ENCODE results near the gene TMEM175.
A peak's percentile ranks its signal among the peaks of the same experiment; 100 is the strongest.

The TMEM175 gene, protein sequence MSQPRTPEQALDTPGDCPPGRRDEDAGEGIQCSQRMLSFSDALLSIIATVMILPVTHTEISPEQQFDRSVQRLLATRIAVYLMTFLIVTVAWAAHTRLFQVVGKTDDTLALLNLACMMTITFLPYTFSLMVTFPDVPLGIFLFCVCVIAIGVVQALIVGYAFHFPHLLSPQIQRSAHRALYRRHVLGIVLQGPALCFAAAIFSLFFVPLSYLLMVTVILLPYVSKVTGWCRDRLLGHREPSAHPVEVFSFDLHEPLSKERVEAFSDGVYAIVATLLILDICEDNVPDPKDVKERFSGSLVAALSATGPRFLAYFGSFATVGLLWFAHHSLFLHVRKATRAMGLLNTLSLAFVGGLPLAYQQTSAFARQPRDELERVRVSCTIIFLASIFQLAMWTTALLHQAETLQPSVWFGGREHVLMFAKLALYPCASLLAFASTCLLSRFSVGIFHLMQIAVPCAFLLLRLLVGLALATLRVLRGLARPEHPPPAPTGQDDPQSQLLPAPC

DNA sequence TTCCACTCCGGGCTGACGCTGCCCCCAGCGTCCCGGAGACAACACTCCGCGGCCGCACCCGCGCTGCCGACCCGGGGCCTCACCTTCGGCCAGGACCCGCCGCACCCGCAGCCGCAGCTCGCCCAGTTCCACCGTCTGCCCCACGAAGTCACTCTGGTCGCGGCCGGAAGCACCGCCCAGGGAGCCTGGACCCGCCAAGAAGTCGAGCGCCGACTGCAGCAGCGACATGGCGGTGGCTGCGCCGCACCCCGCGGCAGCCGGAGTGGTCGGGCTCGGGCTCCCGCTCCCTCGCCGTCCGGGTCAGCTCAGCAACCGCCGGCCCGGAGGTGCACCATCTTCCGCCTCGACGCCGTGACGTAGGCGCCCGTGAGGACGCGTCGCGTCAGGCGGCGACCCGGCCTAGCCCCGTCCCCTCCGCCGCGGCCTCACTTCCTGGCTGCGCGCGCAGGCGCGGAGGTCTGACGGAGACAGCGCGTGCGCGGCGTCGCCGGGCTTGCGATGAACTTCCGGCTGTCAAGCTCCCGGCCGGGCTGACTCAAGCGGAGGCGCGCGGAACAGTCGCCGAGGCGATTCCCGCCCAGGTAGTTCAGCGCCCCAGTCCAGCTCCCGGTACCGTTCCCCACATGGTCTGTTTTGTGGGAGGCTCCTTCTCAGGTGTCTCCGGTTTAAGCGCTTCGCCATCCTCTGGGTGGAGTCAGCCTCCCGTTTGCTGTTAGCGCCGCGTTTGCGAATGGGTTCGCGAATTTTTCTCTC lies at the start of gene TMEM175, which contains the start of gene GAK:
Gene TMEM175, plus strand, starts transcription at position 501 of the 753 bp plus-strand sequence. CDS start 15,280 bp downstream, outside the sequence.
Gene GAK, minus strand, starts transcription at position 357 of the 753 bp plus-strand sequence. Its CDS starts 129 bp downstream, at position 228.
- peak; percentile 89 to 92 for DNase-seq (ENCODE audit: low read depth in 2 of 2)

GRCh38 chr4:882646-883045 lies 49.6 kb upstream of the TMEM175 start:
- no peak for DNase-seq (ENCODE audit: low read depth in 2 of 2)

DNA sequence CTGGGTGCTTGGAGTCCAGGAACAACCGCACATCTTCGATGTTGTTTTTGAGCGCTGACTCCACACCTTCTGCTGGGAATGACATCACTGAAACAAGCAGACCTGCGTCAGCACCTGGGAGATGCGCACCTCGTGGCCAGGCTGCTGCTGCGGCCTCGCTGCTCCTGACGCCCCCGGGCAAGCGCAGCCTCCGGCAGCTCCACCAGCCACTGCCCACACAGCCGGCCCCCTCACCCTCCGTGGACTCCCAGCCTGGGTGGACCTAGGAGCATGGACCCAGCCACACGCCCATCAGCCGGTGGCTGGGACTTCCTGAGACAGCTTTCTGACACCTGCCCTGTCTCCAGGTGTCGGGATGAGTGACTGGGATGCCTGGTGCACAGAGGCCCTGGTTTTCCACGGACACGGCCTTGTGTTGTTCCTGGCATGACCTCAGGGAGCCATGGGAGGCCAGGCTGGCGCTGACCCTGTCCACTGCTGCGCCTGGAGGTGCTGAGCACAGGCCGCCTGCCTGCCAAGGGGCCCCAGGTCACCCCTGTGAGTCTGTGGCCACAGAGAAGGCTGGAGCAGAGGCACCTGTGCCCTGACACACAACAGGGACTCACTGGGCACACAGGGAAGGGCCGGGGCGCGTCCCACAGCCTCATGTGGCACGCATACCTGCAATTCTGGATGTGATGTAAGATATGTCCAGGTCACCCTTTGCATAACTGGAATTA lies 48.7 kb upstream of the TMEM175 start:
- DNase-seq (ENCODE audit: low read depth in 2 of 2), result no peak

DNA sequence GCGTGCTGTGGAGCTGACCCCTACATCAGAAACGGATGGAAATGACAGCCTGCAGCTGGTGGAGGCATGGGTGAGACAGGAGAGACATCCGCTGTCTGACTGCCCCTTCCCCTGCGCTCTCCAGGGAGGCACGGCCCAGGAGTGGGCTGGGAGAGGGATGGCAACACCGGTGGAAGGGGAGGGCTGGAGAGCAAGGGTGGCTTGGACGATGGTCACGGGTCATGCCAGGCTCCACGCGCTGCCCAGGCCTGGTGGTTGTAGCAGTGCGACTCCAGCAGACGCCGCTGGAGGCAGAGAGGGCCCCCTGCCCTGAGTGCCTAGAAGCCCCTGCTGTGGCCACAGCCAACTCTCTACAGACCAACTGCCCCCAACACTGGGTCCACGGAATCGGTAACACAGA lies 48.0 kb upstream of the TMEM175 start:
- DNase-seq (ENCODE audit: low read depth in 2 of 2), result no peak

DNA sequence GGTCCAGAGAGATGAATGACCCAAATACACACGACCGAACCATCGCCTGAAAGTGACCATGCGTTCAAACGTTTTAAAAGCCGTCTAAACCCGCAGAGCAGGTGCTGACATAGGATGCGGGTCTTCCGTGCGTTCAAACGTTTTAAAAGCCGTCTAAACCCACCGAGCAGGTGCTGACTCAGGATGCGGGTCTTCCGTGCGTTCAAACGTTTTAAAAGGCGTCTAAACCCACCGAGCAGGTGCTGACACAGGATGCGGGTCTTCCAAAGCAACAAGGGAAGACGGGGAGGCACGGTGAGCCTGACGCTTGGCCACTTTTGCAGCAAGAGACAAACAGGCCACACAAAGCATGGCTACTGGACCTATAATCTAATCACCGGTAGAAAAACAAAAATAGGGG lies 47.4 kb upstream of the TMEM175 start:
- no peak for DNase-seq (ENCODE audit: low read depth in 2 of 2)

DNA sequence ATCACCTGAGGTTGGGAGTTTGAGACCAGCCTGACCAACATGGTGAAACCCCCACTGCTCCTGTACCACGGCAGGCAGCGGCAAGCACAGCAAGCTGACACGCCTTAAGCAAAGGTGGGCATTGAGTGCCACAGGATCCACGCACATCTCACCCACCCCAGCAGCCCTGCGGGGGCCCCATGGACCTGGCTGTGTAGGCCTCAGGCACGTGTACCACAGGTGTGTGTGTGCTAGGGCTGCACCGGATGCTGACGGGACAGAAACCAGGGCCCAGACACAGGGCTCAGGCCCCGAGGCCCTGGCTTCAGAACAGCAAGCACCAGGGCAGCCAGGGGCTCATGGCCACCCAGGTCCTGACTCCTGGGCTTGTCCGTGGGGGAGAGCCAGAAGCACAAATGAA lies 46.9 kb upstream of the TMEM175 start:
- DNase-seq (ENCODE audit: low read depth in 2 of 2), result no peak

DNA sequence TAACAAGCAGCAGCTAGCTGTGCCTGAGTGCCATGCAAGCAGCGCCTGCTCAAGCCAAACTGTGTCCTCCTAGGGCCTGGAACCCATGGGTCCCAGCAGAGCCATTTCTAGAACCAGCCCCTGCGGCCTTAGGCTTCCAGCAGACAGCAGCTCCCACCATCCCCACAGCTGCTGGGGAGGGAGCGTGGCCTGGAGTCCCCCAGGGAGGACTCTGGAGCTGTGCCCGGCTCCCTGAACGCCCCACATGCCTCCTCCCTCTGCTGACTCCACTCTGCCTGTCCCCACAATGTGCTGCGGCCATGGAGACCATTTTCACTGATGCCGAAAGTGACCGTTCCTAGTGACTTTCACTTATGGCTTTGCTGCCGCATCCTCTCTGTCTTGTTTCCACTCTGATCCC lies 46.0 kb upstream of the TMEM175 start:
- DNase-seq (ENCODE audit: low read depth in 2 of 2), result no peak

DNA sequence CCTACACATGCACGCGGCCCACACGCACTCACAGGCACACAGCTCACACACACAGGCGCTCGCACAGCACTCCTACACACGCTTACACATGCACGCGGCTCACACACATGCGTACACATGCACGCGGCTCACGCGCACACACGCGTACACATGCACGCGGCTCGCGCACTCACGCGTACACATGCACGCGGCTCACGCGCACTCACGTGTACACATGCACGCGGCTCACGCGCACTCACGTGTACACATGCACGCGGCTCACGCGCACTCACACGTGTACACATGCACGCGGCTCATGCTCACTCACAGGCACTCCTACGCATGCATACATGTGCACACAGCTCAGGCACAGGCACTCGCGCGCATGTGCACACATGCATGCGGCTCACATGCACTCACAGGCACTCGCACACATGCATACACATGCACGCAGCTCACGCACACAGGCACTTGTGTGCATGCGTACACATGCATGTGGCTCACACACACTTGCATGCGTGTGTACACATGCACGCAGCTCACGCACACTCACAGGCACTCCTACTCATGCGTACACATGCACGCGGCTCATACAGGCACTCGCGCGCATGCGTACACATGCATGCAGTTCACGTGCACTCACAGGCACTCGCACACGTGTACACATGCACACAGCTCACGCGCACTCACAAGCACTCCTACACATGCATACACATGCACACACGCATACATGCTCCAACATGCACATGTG lies 45.1 kb upstream of the TMEM175 start:
- DNase-seq (ENCODE audit: low read depth in 2 of 2), result no peak

DNA sequence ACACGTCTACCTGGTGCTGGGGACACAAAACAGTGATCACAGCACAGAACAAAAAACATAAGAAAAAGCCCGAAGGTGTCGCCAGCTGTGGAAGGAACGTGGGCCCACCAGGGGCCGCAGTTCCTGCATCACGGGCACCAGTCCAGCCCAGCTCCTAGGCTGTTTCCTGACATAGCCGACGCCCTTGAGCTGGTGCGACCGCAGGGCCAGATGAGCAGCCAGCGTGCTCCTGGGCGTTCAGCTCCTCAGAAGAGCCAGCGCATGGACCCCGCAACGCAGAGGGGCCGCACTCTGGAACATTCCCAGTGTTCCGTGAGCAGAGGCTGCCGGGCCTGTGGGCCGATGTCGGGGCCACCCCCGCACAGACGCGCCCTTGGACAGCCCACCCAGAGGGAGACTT lies 44.2 kb upstream of the TMEM175 start:
- no peak for DNase-seq (ENCODE audit: low read depth in 2 of 2)

GRCh38 chr4:889516-889915 lies 42.7 kb upstream of the TMEM175 start:
- DNase-seq (ENCODE audit: low read depth in 2 of 2), result no peak

DNA sequence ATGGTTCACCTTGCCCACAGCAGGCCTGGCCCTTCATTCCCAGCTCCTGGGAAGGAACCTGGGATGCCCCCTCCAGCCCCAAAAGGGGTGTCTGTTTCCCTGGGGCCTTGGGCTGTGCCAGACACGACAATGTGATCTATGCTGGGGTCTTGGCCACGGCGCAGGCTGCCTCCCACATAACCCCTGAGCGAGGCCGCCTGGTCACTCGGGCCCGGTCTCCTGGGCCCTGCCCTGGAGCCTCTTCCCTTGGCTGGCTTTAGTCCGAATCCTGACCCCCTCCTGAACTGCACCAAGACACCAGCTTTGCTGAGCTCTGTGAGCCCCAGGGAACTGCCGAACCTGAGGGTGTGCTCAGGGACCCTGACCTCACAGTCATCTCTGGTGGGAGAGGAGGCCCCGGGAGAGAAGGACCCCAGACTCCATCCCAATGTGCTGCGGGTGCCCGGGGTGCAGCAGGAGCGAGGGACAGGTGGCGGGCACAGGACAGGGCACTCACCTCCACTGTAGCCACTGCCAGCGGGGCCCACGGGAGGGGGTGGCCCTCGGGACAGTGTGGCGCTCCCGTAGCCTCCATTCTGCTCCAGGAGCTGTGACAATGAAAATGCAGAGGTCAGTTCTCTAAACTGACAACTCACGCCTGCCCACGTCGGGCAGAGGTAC lies 42.1 kb upstream of the TMEM175 start:
- no peak for DNase-seq (ENCODE audit: low read depth in 2 of 2)

DNA sequence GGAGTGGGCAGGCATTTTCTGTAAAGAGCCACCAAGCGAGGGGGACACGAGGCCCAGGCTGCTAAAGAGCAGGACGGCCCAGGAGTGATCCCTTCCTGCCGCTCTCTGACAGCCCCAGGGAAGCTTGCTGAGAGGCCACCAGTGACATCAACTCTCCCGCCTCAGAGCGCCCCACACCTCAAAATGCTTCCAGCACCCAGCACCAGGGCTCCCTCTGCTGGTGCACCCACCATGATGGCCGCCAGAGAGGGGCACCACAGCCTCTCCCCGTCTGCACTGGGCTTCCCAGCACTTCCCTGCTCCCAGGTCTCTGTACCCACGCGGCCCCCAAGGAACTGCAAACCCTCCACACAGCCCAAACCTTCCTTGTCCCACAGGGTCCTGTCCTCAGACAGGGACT lies 40.5 kb upstream of the TMEM175 start:
- no peak for DNase-seq (ENCODE audit: low read depth in 2 of 2)

- DNase-seq (ENCODE audit: low read depth in 2 of 2), result no peak
These were observed 39.5 kb upstream of the TMEM175 start for GRCh38 chr4:892780-893179.

- no peak for DNase-seq (ENCODE audit: low read depth in 2 of 2)
These were observed 38.8 kb upstream of the TMEM175 start for GRCh38 chr4:893276-893994.

GRCh38 chr4:893995-894705 lies 38.1 kb upstream of the TMEM175 start:
- no peak for DNase-seq (ENCODE audit: low read depth in 2 of 2)

DNA sequence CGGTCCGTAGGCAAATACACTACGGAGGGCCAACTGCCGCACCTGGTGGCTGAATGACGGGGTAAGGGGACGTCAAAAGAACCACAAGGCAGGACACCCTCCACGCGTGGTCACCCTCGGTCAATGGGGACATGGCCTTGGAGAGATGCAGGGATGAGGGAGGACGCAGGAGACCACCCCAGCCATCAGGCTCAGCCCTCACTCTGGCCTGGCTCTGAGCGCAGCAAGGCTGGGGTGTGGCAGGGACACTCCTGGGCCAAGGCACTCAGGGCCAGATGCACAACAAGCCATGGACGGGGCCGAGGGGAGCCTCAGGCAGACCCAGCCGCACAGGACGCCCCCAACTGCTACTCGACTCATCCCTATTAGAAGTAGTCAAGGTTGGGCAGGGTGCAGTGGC lies 36.7 kb upstream of the TMEM175 start:
- no peak for DNase-seq (ENCODE audit: low read depth in 2 of 2)

GRCh38 chr4:896216-896615 lies 36.0 kb upstream of the TMEM175 start:
- DNase-seq (ENCODE audit: low read depth in 2 of 2), result no peak

DNA sequence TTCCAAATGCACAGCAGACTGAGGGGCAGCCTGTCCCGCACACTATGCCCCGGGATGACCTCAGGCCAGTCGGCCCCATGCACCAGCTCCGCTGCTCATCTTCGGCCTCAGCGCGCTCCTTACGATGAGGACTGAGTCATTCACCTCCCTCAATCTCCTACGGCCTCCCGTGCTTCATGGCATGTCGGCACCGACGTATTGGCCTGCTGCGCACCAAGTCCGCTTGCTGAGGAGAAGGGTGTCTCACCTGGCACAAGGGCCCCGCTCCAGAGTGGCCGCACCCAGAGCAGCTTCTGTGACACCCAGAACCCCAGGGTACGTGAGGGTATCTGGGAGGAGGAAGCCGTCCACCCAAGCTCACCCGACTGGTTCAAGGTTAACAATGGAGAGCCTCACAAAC lies 35.6 kb upstream of the TMEM175 start:
- DNase-seq (ENCODE audit: low read depth in 2 of 2), result no peak

- no peak for DNase-seq (ENCODE audit: low read depth in 2 of 2)
These were observed 34.1 kb upstream of the TMEM175 start for GRCh38 chr4:898123-898522.

Data from activated CD4-positive, alpha-beta T cell treated with anti-CD3 and anti-CD28 coated beads for 24 hours (primary cell).